ENCODE data around the gene FCRL6. TPM values are rescaled to one million over a fixed set of nuclear protein-coding genes. Genes with fewer than 3 reads are reported as not detected.

The FCRL6 gene
- polyA plus RNA-seq, 3 donors from 2014 or later = 234 to 442 (median 407) TPM

DNA sequence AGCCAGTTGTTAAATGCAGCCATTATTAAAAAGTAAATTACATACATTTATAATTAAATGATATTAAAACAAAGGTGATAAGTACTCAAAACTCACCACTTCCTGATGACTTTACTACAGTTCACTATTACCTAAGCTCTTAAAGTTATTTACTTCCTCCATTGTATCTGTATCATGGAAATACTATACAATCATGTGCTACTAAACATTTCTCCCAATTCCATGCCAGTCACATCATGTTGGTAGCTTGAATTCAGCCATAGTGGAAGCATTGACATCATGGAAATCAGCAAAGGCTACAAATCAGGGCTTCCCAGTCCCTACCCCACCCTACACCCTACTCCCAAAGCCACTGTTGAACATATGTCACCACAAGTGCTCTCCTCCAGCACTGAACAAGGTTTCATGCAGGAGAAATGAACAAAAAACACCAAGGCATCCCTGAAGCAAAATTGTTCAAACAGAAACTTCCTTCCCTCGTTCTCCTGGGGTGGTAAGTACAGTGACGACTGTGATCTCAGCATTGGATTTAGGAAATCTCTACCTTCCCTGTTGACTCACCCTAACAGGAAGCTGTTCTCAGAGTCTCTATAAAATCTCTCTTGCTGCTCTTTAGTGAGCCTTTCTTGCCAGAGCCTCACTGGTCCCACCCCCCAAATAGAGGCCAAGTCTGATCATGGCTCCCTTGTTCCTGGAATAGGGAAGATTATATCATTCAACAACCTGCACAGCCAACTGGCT is 47.6 kb downstream of the FCRL6 start:
- Mint-ChIP-seq H3K9me3 (no peaks in the 10 kb centered on the region), H3K27ac (no peak overlapping the region), H3K4me3 (no peak overlapping the region), H3K27me3 (ENCODE audit: low read depth in 3 of 3) (peaks cover 0 to 6% (median 4%) of the 10 kb centered on the region in 3 donors), H3K36me3 (peaks cover 0 to 10% (median 0%) of the 10 kb centered on the region in 3 donors), H3K4me1 (peaks cover 10 to 13% of the 10 kb centered on the region in 2 donors)
- DNase-seq = no peak

GRCh38 chr1:159851407-159851806 is 49.2 kb downstream of the FCRL6 start:
- no peaks in the 10 kb centered on the region for H3K9me3 Mint-ChIP-seq
- H3K4me3 Mint-ChIP-seq = no peak overlapping the region
- peaks cover 16 to 20% of the 10 kb centered on the region in 2 donors for H3K4me1 Mint-ChIP-seq
- H3K36me3 Mint-ChIP-seq = peaks cover 0 to 8% (median 0%) of the 10 kb centered on the region in 3 donors
- H3K27ac Mint-ChIP-seq = peak overlapping the region in 2 of 6 donors; percentile 43 to 60
- peaks cover 0 to 5% (median 4%) of the 10 kb centered on the region in 3 donors for H3K27me3 Mint-ChIP-seq (ENCODE audit: low read depth in 3 of 3)
- DNase-seq = no peak

DNA sequence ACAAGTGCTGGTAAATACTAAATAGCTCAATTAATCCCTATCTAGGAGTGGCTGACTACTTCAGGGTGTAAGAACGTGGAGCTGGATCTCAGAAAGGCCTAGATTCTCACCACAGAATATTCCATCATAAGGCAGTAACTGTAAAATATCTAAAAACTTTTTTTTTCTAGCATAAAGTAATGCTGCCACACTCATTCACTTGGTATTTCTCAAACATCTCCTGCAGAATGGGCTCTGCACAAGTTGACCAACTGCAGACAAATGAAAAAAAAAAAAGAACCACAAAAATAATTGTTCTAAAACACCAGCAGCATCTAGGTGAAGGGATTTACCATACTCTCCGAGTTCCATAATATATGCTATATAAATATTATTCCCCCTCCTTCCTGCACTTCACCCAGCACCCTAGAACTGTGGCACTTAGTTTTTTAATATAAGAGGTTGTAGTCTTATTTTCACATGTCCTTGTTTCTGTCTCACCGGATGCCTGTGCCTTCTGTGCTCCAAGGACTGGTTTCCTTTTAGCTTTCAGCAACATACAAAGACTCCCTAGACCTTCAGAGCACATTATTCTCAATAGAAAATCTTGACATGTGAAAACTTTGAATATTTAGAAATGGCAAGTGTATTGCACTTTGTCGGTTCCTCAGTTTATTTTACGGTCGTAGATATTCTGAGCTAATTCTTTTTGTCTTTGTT is 51.4 kb downstream of the FCRL6 start:
- H3K4me1 Mint-ChIP-seq = peaks cover 20 to 21% of the 10 kb centered on the region in 2 donors
- peak in 2 of 3 donors; percentile 11 to 15 for DNase-seq
- H3K27me3 Mint-ChIP-seq (ENCODE audit: low read depth in 3 of 3) = peaks cover 0 to 3% (median 1%) of the 10 kb centered on the region in 3 donors

GRCh38 chr1:159854116-159854692 is 52.0 kb downstream of the FCRL6 start:
- peaks cover 20 to 21% of the 10 kb centered on the region in 2 donors for H3K4me1 Mint-ChIP-seq
- peaks cover 0 to 3% (median 1%) of the 10 kb centered on the region in 3 donors for H3K27me3 Mint-ChIP-seq (ENCODE audit: low read depth in 3 of 3)
- H3K4me3 Mint-ChIP-seq = peak overlapping the region; percentile 86 to 92 (median 88)
- H3K36me3 Mint-ChIP-seq = peaks cover 0 to 8% (median 0%) of the 10 kb centered on the region in 3 donors
- H3K9me3 Mint-ChIP-seq = no peaks in the 10 kb centered on the region
- peak in 2 of 3 donors; percentile 4 to 6 for DNase-seq
- H3K27ac Mint-ChIP-seq = peak overlapping the region; percentile 88 to 92 (median 90)

More for the DNA sequence above, 51.4 kb downstream of the FCRL6 start:
- Mint-ChIP-seq H3K27ac (peak overlapping the region; percentile 88 to 92 (median 90)), H3K36me3 (peaks cover 0 to 8% (median 0%) of the 10 kb centered on the region in 3 donors), H3K9me3 (no peaks in the 10 kb centered on the region), H3K4me3 (peak overlapping the region; percentile 86 to 92 (median 88))

GRCh38 chr1:159854693-159855192 is 52.6 kb downstream of the FCRL6 start:
- Mint-ChIP-seq H3K9me3 (no peaks in the 10 kb centered on the region), H3K4me1 (peaks cover 20 to 21% of the 10 kb centered on the region in 2 donors)

GRCh38 chr1:159855709-159856108 is 53.5 kb downstream of the FCRL6 start:
- H3K27me3 Mint-ChIP-seq (ENCODE audit: low read depth in 3 of 3) = peaks cover 0 to 3% (median 0%) of the 10 kb centered on the region in 3 donors
- peaks cover 20 to 21% of the 10 kb centered on the region in 2 donors for H3K4me1 Mint-ChIP-seq
- peaks cover 0 to 5% (median 0%) of the 10 kb centered on the region in 3 donors for H3K36me3 Mint-ChIP-seq
- no peaks in the 10 kb centered on the region for H3K9me3 Mint-ChIP-seq
- H3K27ac Mint-ChIP-seq = peak overlapping the region in 4 of 6 donors; percentile 75 to 84 (median 79)
- peak overlapping the region; percentile 39 to 88 (median 47) for H3K4me3 Mint-ChIP-seq
- DNase-seq = no peak

More at GRCh38 chr1:159854693-159855192, 52.6 kb downstream of the FCRL6 start:
- Mint-ChIP-seq H3K36me3 (peaks cover 0 to 8% (median 0%) of the 10 kb centered on the region in 3 donors), H3K27ac (peak overlapping the region; percentile 77 to 93 (median 90)), H3K4me3 (peak overlapping the region; percentile 86 to 92 (median 88)), H3K27me3 (ENCODE audit: low read depth in 3 of 3) (peaks cover 0 to 3% (median 1%) of the 10 kb centered on the region in 3 donors)
- peak; percentile 84 to 87 (median 85) for DNase-seq

- H3K9me3 Mint-ChIP-seq = no peaks in the 10 kb centered on the region
- peak overlapping the region; percentile 51 to 77 (median 62) for H3K4me3 Mint-ChIP-seq
- DNase-seq = no peak
- H3K4me1 Mint-ChIP-seq = peaks cover 20 to 21% of the 10 kb centered on the region in 2 donors
- H3K27ac Mint-ChIP-seq = peak overlapping the region; percentile 6 to 82 (median 68)
- peaks cover 0 to 4% (median 0%) of the 10 kb centered on the region in 3 donors for H3K36me3 Mint-ChIP-seq
- peaks cover 0 to 3% (median 0%) of the 10 kb centered on the region in 3 donors for H3K27me3 Mint-ChIP-seq (ENCODE audit: low read depth in 3 of 3)
Measured at GRCh38 chr1:159856576-159856975, 54.4 kb downstream of the FCRL6 start.

- Mint-ChIP-seq H3K4me1 (peaks cover 20 to 21% of the 10 kb centered on the region in 2 donors), H3K4me3 (no peak overlapping the region), H3K36me3 (peaks cover 0 to 4% (median 0%) of the 10 kb centered on the region in 3 donors), H3K27ac (peak overlapping the region in 2 of 6 donors; percentile 18 to 21), H3K27me3 (ENCODE audit: low read depth in 3 of 3) (peaks cover 0 to 3% (median 0%) of the 10 kb centered on the region in 3 donors), H3K9me3 (no peaks in the 10 kb centered on the region)
- no peak for DNase-seq
Measured at GRCh38 chr1:159857889-159858288, 55.7 kb downstream of the FCRL6 start.

GRCh38 chr1:159859767-159860322 is 57.7 kb downstream of the FCRL6 start:
- no peak overlapping the region for H3K4me3 Mint-ChIP-seq
- peaks cover 7 to 10% of the 10 kb centered on the region in 2 donors for H3K4me1 Mint-ChIP-seq
- H3K27me3 Mint-ChIP-seq (ENCODE audit: low read depth in 3 of 3) = peaks cover 0 to 5% (median 0%) of the 10 kb centered on the region in 3 donors
- H3K9me3 Mint-ChIP-seq = no peaks in the 10 kb centered on the region
- DNase-seq = no peak
- peak overlapping the region in 1 of 6 donors; percentile 30 for H3K27ac Mint-ChIP-seq
- H3K36me3 Mint-ChIP-seq = peaks cover 0 to 4% (median 0%) of the 10 kb centered on the region in 3 donors

DNA sequence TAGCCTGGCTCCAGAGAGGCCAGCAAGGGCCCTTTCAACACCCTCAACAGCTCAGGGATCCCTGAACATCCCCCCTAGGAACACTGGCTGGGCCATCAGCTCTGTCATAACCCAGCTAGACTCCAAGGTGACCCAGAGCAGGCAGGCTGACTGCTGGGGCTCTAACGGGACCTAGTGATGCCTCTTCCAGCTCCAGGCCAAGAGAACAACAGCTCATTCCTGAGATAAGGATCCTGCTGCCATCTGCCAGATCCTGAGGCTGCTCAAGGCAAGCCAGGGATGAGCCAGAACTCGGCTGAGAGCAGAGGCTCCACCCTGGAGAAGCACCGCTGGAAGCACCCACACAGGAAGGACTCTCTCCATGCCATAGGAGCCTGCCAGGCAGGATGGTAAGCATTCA is 58.3 kb downstream of the FCRL6 start:
- Mint-ChIP-seq H3K27me3 (ENCODE audit: low read depth in 3 of 3) (peaks cover 0 to 6% (median 0%) of the 10 kb centered on the region in 3 donors), H3K36me3 (peaks cover 0 to 4% (median 0%) of the 10 kb centered on the region in 3 donors), H3K9me3 (no peaks in the 10 kb centered on the region), H3K27ac (no peak overlapping the region), H3K4me3 (no peak overlapping the region), H3K4me1 (peaks cover 1 to 6% of the 10 kb centered on the region in 2 donors)
- DNase-seq = no peak

- peaks cover 0 to 5% of the 10 kb centered on the region in 2 donors for H3K4me1 Mint-ChIP-seq
- no peak overlapping the region for H3K27ac Mint-ChIP-seq
- no peaks in the 10 kb centered on the region for H3K9me3 Mint-ChIP-seq
- peaks cover 0 to 6% (median 0%) of the 10 kb centered on the region in 3 donors for H3K27me3 Mint-ChIP-seq (ENCODE audit: low read depth in 3 of 3)
- no peak overlapping the region for H3K4me3 Mint-ChIP-seq
- DNase-seq = no peak
- H3K36me3 Mint-ChIP-seq = peaks cover 0 to 4% (median 0%) of the 10 kb centered on the region in 3 donors
Measured at GRCh38 chr1:159861218-159861617, 59.1 kb downstream of the FCRL6 start.

DNA sequence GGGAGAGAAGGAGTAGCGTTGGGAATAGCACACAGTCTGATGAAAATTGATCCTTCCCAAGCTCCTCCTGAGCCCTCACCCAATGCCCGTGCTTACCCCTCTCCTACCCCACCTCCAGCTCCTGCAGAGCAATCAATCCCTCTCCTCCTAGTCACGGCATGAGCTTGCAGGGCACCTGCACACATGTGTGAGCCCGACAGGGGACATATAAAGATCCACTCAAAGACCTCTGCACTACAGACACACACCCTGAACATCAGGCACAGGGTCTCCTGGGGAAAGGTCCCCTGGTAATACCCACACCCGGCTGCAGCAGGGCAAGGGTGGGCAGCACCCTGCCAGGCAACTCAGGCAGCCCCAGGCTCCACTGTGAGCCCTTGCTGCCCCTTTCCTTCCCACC is 59.9 kb downstream of the FCRL6 start:
- Mint-ChIP-seq H3K27ac (no peak overlapping the region), H3K9me3 (no peaks in the 10 kb centered on the region), H3K27me3 (ENCODE audit: low read depth in 3 of 3) (peaks cover 2 to 9% (median 3%) of the 10 kb centered on the region in 3 donors), H3K4me3 (no peak overlapping the region), H3K36me3 (peaks cover 0 to 5% (median 0%) of the 10 kb centered on the region in 3 donors), H3K4me1 (peaks cover 0 to 2% of the 10 kb centered on the region in 2 donors)
- DNase-seq = no peak

DNA sequence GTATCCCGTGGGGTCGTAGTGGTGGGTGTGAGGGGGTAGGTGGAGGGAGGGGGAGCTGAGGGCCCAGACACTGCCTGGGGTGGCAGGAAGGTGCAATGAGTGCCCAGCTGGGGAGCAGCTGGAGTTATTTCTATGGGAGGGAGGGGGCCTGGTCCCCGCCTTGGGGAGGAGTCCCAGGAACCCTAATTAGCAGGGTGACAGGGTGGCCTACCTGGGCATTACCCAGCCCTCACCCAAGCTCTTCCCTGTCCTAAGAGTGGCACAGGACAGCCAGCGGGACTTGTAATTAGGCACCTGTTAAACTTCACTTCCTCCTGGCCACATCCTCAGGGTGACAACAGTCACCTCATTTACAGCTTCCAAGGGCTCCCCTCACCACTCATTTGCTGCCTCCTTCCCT is 60.4 kb downstream of the FCRL6 start, which contains the start of gene VSIG8:
Gene VSIG8, minus strand, starts transcription at position 101 of the 400 bp plus-strand sequence. CDS start 136 bp downstream, outside the sequence.
- no peaks in the 10 kb centered on the region for H3K9me3 Mint-ChIP-seq
- H3K4me3 Mint-ChIP-seq = no peak within 1 kb of the TSS
- DNase-seq = no peak
- H3K36me3 Mint-ChIP-seq = peaks cover 0 to 7% (median 0%) of the 10 kb centered on the region in 3 donors
- H3K27ac Mint-ChIP-seq = no peak within 1 kb of the TSS
- peaks cover 2 to 9% (median 3%) of the 10 kb centered on the region in 3 donors for H3K27me3 Mint-ChIP-seq (ENCODE audit: low read depth in 3 of 3)
- peaks cover 0 to 3% of the 10 kb centered on the region in 2 donors for H3K4me1 Mint-ChIP-seq

Measured in immature natural killer cell (primary cell).